Measurements from ENCODE around the gene SUGCT.
"Not testable (repeated sequence)": the region's sequence is repeated elsewhere in the genome, so short reads cannot be mapped to it uniquely, and the experiment has no call there.

SUGCT gene

DNA sequence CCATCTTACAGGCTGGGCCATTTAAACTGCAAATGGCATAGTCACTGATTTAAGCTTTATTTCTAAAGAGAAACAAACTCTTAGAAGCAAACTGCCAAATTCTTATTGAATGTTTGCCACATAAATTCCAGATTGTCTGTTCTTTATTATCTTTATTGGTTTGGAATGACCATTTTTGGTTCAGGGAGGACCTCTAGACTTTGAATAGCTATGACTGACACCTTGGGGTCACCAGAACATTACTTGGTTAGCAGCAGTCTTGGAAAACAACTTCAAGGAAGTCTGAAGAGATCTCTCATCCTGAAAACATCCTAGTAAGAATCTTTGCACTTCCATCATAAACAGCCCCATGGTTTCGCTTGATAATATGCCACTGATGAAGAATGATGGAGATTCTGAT, 197.1 kb downstream of the SUGCT start:
- DNase-seq, result no peak

DNA sequence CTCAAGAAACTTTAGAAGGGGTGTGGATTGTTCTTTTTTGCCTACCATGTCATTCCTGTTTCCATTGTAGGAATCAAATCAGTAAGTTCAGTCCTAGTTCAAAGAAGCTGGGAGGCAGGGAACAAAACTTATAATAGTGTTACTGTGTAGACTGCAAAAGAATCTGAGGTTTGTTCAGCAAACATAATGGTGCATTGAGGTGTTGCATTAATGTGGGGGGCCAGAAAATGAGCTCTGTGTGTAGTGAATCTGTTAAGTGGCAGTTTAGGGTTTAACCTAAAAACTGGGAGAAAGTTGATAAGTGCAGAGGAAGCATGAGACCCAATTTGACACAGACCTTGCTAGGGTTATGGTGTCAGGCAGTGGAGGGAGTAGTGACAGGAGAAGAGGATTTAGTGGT, 197.7 kb downstream of the SUGCT start:
- no peak for DNase-seq

GRCh38 chr7:40341836-40342235, 207.0 kb downstream of the SUGCT start:
- no peak for DNase-seq

- DNase-seq, result no peak
These were observed 211.7 kb downstream of the SUGCT start for GRCh38 chr7:40346554-40346953.

DNA sequence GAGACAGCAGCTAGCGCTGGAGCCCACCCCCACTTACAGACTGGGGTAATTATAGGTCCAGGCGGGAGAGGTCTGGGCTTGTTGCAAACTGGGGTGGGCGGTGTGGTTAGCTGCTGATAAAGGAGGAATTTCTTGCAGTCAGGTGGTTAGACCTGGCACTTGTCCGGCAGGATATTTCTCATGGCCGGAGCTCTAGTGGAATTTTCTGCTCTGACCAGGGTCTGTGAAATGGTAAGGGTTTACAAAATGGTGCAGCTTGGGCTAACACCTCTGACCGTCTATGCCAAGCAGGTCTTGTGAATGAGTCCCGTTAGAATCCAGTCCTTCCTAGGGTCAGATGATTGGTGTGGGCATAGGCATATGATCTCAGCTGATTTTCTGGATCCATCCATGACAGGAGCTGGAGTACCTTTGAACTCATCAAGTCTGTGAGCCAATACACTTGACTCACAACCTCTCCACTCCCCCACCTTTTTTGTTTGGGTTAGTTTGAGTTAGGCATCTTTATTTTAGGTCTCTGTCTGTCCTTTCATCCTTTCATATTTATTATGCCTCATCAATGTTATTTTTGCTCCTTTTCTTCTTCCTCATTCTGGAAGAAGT, 213.4 kb downstream of the SUGCT start:
- no peak for DNase-seq

- no peak for DNase-seq
These were observed 215.3 kb downstream of the SUGCT start for GRCh38 chr7:40350100-40350499.

DNA sequence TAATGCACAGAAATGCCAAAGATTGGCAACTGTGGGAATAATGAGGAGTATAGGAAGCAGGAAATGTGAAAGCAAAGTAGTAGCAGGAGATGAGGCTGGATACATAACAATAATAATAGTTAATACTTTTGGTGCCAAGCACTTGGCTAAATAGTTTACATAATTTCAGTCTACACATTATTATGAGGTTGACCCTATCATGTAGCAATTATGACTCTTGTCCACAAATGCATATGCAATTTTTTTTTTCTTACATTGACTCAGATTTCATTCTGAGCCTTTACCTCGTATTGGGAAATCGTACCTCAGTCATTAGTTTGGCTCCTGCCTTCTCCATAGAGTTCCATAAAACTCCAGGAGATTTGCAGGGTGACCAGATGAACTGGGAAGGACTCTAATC, 219.9 kb downstream of the SUGCT start:
- DNase-seq, result no peak

DNA sequence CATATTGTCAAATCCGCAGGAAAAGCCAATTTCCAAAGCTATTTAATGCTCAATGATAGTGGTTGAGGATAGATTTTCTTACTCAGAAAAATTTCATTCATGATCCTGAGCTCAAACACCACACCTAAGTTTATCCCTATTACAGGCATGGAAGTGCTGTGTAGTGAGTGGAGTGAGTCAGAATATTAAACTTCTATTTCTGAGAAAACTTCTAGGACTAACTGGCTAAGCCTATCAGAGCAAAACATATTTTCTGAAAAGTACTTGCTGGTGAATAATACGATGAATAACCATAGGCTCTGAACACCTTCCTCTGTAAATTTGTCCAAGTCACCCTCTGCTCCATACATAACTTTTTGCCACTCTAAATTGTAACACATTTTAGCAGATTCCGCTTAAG, 221.5 kb downstream of the SUGCT start:
- DNase-seq, result no peak

DNA sequence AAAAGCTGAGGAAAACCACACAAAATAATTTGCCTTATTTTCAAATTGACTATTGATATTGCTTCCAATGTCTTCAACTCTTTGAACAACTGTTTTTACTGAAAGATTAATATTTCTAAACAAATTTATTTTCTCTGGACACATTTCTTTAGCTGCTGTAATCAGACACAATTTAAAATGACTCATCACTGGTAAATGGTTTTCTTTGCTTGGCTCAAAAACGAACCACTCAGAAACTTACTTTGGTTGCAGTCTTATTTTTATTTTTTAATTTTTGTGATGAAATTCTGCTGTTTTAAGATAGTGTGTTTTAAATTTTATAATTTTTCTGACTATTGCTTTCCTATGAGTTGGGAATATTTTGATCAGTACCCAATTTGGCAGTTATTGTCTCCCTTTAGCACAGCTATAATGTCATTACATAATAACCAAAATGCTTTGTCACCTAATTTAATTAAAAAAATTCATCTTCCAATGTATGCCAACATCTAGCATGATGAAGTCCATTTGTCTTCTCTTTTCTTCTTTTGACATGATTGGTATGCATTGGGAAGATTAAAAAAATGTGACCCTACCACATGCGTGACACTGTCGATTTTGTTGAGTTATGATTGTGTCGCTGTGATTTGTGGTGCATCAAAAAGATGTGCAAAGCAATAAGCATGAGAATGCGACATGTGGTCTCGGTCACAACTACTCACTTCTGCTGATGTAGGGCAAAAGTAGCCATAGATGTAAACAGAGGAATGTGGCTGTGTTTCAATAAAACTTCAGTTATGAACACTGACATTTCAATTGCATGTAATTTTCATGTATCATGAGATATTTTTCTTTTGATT, 222.3 kb downstream of the SUGCT start:
- no peak for DNase-seq

DNA sequence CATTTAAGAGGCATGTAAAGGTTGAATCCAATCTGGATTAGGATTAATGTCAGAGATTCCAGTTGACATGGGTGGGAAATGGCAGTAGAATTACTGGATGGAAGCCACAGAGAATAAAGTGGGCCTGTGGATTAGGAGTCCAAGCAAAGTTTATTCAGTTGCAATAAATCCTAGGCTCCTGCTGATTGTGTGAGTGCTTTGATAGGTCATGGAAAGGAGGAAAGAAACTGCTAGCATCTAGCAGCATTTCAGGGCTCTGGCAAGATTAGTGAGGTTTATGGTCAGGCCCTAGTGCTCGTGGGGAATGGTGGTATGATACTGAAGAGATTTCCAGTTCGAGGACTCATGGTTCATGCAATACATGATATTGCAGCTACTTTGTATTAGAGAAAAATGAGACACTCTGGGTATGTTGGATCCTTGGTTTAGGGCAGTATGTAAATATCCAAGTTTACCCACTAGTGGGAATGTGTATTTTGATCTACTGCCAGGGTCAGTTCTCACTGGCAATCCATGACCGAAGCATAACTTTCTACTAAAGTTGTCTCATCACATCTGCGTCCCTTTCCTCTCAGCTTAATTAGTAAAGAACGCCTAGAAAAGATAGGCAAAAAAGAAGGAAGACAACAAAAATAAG, 235.0 kb downstream of the SUGCT start:
- no peak for DNase-seq

GRCh38 chr7:40371806-40372440, 237.1 kb downstream of the SUGCT start:
- no peak for DNase-seq

DNA sequence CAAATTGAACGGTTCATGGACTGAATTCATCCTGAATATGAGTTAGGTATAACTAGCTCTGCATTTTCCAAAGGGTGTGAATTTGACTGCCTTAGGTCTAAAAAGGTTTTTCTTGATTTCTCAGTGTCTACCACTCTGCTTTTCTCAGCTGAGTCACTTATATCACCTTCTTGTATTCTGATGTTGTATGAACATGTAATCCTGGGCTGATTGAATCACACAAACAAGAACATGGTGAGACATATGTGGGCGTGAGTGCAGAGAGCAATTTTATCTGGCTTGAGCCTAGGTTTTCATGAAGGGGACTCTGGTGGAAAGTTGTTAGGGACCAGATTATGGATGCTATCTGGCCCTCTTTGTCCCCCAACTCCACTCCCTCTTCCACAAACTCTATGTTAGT, 239.8 kb downstream of the SUGCT start:
- DNase-seq, result no peak

DNA sequence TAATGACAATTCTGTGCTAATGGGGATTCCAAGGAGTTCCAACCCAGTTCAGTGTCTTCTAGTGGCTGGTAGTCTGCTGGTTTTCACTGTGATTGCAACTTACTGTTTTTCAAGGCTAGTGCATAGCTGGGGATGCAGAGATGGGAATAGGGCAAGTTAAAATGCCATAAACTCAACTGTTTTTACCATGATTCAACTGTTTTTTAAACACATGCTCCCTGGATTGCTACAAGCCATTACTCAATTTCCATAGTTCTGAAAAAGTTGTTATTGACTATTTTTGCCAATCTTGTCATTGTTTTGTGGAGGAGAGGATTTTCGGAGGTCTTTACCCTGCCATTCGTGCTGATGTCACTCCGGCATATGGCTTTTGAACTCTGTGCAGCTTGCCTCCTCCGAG, 245.3 kb downstream of the SUGCT start:
- DNase-seq, result no peak

DNA sequence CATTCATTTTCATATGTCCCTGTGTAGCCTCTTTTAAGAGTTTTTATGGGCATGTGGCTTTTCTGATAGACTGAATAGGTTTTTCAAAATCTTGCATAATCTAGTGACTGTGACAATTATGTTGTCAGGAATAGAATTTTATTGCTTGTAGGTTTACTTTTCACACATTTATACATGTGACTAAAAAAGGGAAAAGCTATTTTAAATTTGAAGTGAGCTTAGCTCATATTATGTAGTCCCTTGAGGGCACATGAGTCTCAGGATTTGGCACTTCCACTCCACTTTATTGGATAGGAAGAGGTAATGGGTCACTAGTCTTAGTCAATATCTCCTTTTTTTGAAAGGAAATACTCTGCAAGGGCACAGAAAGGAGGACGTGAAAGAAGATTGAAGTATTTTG, 247.3 kb downstream of the SUGCT start:
- DNase-seq, result no peak

DNA sequence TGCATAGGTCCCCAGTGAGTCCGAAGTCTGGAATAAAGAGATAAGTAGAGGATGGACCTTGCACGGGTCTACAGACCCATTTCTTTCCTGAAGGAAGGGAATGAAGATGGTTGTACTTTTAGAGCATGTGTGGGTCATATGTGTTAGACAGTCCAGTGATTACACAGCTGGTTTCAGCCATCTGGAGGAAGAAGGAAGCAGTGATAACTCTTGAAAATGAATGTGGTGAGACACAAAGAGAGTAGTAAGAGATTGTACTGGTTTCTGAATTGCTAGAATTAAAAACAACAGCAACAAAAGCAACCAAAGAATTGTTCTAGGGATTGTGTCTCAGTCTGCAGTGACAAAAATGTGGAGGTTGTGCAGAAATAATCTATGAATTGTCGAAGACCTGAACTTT, 258.9 kb downstream of the SUGCT start:
- DNase-seq, result no peak

DNA sequence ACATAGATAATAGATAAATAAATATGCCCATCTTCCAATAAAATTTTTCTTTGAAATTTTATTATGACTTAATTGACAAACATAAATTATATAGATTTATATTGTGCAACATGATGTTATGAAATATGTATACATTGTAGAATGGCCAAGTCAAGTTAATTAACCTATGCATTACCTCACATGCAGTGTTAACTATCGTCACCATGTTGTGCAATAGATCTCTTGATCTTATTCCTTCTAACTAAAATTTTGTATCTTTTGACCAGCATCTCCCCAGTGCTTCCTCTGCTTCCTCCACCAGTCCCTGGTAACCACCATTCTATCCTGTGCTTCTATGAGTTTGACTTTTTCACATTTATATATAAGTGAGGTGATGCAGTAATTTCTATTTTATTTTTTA, 259.6 kb downstream of the SUGCT start:
- no peak for DNase-seq

GRCh38 chr7:40400525-40400924, 265.7 kb downstream of the SUGCT start:
- no peak for DNase-seq

- no peak for DNase-seq
These were observed 266.6 kb downstream of the SUGCT start for GRCh38 chr7:40401406-40401805.

GRCh38 chr7:40402661-40403060, 267.9 kb downstream of the SUGCT start:
- no peak for DNase-seq

- DNase-seq, result no peak
These were observed 269.1 kb downstream of the SUGCT start for GRCh38 chr7:40403703-40404476.

DNA sequence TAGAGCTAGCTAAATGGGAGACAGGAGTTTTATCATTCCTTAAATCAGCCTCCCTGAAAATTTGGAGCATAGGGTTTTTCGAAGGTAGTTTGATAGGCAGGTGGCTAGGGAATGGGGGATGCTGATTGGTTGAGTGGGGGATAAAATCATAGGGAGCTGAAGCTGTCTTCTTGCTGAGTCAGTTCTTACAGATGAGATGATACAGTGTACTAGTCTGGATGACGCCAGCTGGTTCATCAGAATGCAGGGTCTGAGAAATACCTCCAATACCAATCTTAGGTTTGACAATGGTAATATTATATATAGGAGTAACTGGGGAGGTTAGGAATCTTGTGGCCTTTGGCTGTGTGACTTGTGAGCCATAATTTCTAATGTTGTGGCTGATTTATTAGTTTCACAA, 271.2 kb downstream of the SUGCT start:
- DNase-seq, result no peak

- DNase-seq, result no peak
These were observed 277.5 kb downstream of the SUGCT start for GRCh38 chr7:40412323-40412722.

DNA sequence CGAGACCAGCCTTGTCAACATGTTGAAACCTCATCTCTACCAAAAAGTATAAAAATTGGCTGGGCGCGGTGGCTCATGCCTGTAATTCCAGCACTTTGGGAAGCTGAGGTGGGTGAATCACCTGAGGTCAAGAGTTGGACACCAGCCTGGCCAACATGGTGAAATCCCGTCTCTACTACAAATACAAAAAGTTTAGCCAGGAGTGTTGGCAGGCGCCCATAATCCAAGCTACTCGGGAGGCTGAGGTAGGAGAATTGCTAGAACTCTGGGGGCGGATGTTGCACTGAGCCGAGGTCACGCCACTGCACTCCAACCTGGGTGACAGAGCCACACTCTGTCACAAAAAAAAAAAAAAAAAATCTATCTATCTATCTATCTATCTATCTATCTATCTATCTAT, 279.9 kb downstream of the SUGCT start:
- DNase-seq, result not testable (repeated sequence)

Measured in inflammatory macrophage treated with lipopolysaccharide for 4 hours (primary cell).